MM.1S (cell line): Measurements from ENCODE around the gene SNCA.

ENCODE experiments used
- CTCF ChIP-seq: fragments of 300-600 bp; sonication (generic); IDR thresholded peaks from 2 replicates; pipeline ENCODE4 v1.5.1; 2016; ENCODE audit warnings: antibody characterized with exemption, low read length, mixed read lengths
- EZH2 ChIP-seq: fragments of 300-600 bp; sonication (generic); optimal IDR thresholded peaks from 2 replicates; pipeline ENCODE3; 2017; ENCODE audit warnings: low read depth, mild to moderate bottlenecking, antibody characterized with exemption, low read length, mixed read lengths
- EZH2phosphoT487 ChIP-seq: fragments of 300-600 bp; sonication (generic); IDR thresholded peaks from 2 replicates; pipeline ENCODE4 v1.6.1; 2018; ENCODE audit warnings: antibody characterized with exemption, low read length

- no peak for TF ChIP-seq CTCF
- no peak for TF ChIP-seq EZH2phosphoT487
- no peak for TF ChIP-seq EZH2
These were observed 71.0 kb downstream of the SNCA start for GRCh38 chr4:89765966-89766365.
